Prostate gland (tissue), 2 donors: Measurements from ENCODE around the gene CD80. TPM values are rescaled to one million over a fixed set of nuclear protein-coding genes. Genes with fewer than 3 reads are reported as not detected.

Experiments used
- DNase-seq: peaks from one replicate; pipeline ENCODE4 v3.0.0-alpha.2; 2019; ENCODE audit warnings: low spot score
- H3K27ac ChIP-seq, 2 donors: fragments of 200-600 bp; sonication (generic); 2 replicates each; pipeline ENCODE4 v1.5.1; 2017 to 2019
- H3K27me3 ChIP-seq: fragments of 200-600 bp; sonication (generic); replicated peaks from 2 replicates; pipeline ENCODE4 v1.5.1; 2019; ENCODE audit not compliant: insufficient read depth
- H3K36me3 ChIP-seq, 2 donors: fragments of 200-600 bp; sonication (generic); 1 replicate in 1 of 2; 2 replicates in 1 of 2; pipeline versions ENCODE4 v1.5.1 to v1.8.1; 2017 to 2019
- H3K4me1 ChIP-seq: fragments of 200-600 bp; sonication (generic); replicated peaks from 2 replicates; pipeline ENCODE4 v1.5.1; 2019
- H3K4me3 ChIP-seq, 2 donors: fragments of 200-600 bp; sonication (generic); 2 replicates each; pipeline ENCODE4 v1.5.1; 2017 to 2019
- H3K9me3 ChIP-seq: fragments of 200-600 bp; sonication (generic); 2 replicates; pipeline ENCODE4 v1.5.1; 2017
- CTCF ChIP-seq, 4 experiments: fragments of 200-600 bp in 2 of 4; fragments of 450-650 bp in 2 of 4; sonication (generic) in 2 of 4; IDR thresholded peaks; 1 replicate in 3 of 4; 2 replicates in 1 of 4; pipeline ENCODE4 v1.5.1; 2016 to 2019; ENCODE audit warnings: antibody characterized with exemption in 4 of 4, mild to moderate bottlenecking in 2 of 4, moderate library complexity in 2 of 4
- POLR2A ChIP-seq: fragments of 450-650 bp; IDR thresholded peaks from one replicate; pipeline ENCODE4 v1.6.1; 2016; ENCODE audit warnings: antibody characterized with exemption, mild to moderate bottlenecking
- POLR2AphosphoS5 ChIP-seq: sonication (generic); formaldehyde crosslinking; IDR thresholded peaks from one replicate; pipeline ENCODE4 v1.6.1; 2017; ENCODE audit warnings: antibody characterized with exemption
- WGBS: methylation state at CpG from one replicate; pipeline ENCODE4 v1.1.5; 2018; 5-methylcytosine and 5-hydroxymethylcytosine counted together
- intact Hi-C: fragments of 100-400 bp; cut with DNase I; formaldehyde crosslinking; loops from one replicate; pipeline ENCODE4 v1.14.2; 2022
- total RNA-seq, 2 donors: library from RNA; depleted of rRNA; stranded (reverse); fragments of >200 nt; gene quantifications; one replicate each; pipeline ENCODE4 v1.1.0, GENCODE V29; 2016

CD80 gene
- total RNA-seq, 2 donors from 2014 or later, result not detected

GRCh38 chr3:119562307-119562961, 3.0 kb upstream of the CD80 start:
- no peaks in the 10 kb centered on the region for H3K27me3 ChIP-seq
- TF ChIP-seq POLR2AphosphoS5, result no peak
- TF ChIP-seq CTCF (IDR thresholded peaks at IDR 0.05), result no peak
- TF ChIP-seq POLR2A, result no peak
- WGBS, result 59% methylated on average over 6 of the region's 6 CpGs
- H3K36me3 ChIP-seq, result no peaks in the 10 kb centered on the region
- H3K4me3 ChIP-seq, result no peak overlapping the region
- no peak overlapping the region for H3K27ac ChIP-seq
- no peaks in the 10 kb centered on the region for H3K9me3 ChIP-seq
- no peak for DNase-seq
- intact Hi-C loops, result no loop called here
- no peaks in the 10 kb centered on the region for H3K4me1 ChIP-seq

DNA sequence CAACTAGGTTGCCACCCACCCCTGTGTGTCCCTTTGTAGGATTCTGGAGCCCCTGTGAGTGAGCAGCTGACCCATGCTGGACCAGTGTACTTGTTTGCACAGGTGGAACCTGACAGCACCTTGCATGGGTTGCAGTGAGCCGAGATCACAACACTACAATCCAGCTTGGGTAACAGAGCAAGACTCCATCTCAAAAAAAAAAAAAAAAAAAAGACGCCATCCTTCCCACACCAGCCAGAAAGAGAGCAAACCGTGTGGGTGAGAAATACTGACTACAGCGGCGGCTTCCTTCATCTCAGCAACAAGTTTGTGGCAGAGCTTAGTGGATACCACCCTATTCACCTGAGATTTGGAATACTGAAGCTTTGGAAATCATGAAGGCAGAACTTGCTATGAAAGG, 746 bp upstream of the CD80 start:
- Histone ChIP-seq H3K27ac (no peak overlapping the region), H3K27me3 (no peaks in the 10 kb centered on the region), H3K4me3 (no peak overlapping the region), H3K4me1 (no peaks in the 10 kb centered on the region), H3K9me3 (no peaks in the 10 kb centered on the region), H3K36me3 (no peaks in the 10 kb centered on the region)
- 88% methylated on average over 5 of the region's 5 CpGs for WGBS
- intact Hi-C loops, result no loop called here
- TF ChIP-seq POLR2A (no peak), POLR2AphosphoS5 (no peak), CTCF (IDR thresholded peaks at IDR 0.05) (no peak)
- no peak for DNase-seq

DNA sequence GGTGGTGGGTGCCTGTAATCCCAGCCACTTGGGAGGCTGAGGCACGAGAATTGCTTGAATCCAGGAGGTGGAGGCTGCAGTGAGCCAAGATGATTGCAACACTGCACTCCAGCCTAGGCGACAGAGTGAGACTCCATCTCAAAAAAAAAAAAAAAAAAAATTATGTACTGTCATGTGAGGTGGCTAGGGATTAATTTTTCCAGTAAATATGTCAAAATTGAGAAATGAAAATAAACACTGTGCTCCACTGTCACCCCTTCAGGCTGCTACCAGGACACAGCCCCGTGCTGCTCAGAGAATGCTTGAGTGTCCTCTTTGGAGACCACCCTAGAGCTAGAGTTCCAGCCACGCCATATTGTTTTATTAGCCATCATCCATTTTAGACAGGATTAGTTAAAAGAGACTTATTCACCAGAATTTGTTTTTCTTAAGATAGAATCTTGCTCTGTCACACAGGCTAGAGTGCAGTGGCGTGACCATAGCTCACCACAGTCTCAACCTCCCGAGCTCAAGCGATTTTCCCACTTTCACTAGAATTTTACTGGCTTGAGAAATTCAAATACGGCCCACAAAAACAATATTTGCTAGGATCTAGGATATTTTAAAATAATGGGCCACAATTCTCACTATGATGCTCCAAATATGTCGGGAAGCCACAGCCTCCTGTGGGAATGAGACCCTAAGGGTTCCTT, 642 bp downstream of the CD80 start:
- 95% methylated on average over 9 of the region's 9 CpGs for WGBS
- Histone ChIP-seq H3K27me3 (no peaks in the 10 kb centered on the region), H3K4me3 (no peak overlapping the region), H3K4me1 (no peaks in the 10 kb centered on the region), H3K9me3 (no peaks in the 10 kb centered on the region), H3K36me3 (no peaks in the 10 kb centered on the region), H3K27ac (no peak overlapping the region)
- DNase-seq, result no peak
- no peak for TF ChIP-seq CTCF (IDR thresholded peaks at IDR 0.05)
- no peak for TF ChIP-seq POLR2AphosphoS5
- no peak for TF ChIP-seq POLR2A
- intact Hi-C loops, result no loop called here

DNA sequence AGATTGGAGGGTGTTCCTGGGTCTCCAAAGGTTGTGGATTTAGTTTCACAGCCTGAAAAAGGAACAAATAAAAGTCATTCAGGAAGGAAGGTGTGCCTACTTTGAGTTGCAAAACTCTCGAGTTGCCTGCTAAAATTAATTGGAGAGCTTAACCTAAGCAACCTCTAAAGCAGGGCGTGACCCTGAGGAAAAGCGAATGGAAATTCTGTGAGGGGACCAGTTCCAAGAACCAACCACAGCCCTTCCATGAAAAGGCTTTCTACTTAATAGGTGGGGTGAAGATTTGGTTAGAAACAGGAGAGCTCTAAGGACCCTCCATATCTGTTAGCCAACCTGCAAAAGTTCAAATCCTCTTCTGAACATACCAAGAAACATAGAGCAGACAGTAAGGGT, 1.5 kb downstream of the CD80 start:
- no peak for DNase-seq
- intact Hi-C loops, result no loop called here
- Histone ChIP-seq H3K27me3 (no peaks in the 10 kb centered on the region), H3K4me3 (no peak overlapping the region), H3K4me1 (no peaks in the 10 kb centered on the region), H3K36me3 (no peaks in the 10 kb centered on the region), H3K9me3 (no peaks in the 10 kb centered on the region), H3K27ac (no peak overlapping the region)
- TF ChIP-seq CTCF (IDR thresholded peaks at IDR 0.05) (no peak), POLR2A (no peak), POLR2AphosphoS5 (no peak)
- WGBS, result 62% methylated on average over 3 of the region's 3 CpGs
